Measurements from ENCODE around the gene WSCD2. TPM values are rescaled to one million over a fixed set of nuclear protein-coding genes. Genes with fewer than 3 reads are reported as not detected.

WSCD2 gene
- total RNA-seq, 3 donors from 2014 or later: 0.53 to 2.0 (median 0.72) TPM

- no peaks in the 10 kb centered on the region for H3K4me1 ChIP-seq (ENCODE audit: low read depth)
- TF ChIP-seq CTCF (IDR thresholded peaks at IDR 0.05): no peak
- H3K9me3 ChIP-seq: no peaks in the 10 kb centered on the region
- ATAC-seq (no peak), DNase-seq (no peak)
- intact Hi-C loops (cut with DNase I, micrococcal nuclease): no loop called here
- no peaks in the 10 kb centered on the region for H3K36me3 ChIP-seq (ENCODE audit: low read depth)
- H3K4me3 ChIP-seq: no peak overlapping the region
These were observed 21.3 kb downstream of the WSCD2 start for GRCh38 chr12:108150436-108150835.

- H3K9me3 ChIP-seq: no peaks in the 10 kb centered on the region
- H3K4me1 ChIP-seq (ENCODE audit: low read depth): no peaks in the 10 kb centered on the region
- H3K36me3 ChIP-seq (ENCODE audit: low read depth): no peaks in the 10 kb centered on the region
- intact Hi-C loops (cut with DNase I, micrococcal nuclease): no loop called here
- no peak for TF ChIP-seq CTCF (IDR thresholded peaks at IDR 0.05)
- H3K4me3 ChIP-seq: no peak overlapping the region
- ATAC-seq (no peak), DNase-seq (no peak)
These were observed 22.6 kb downstream of the WSCD2 start for GRCh38 chr12:108151533-108152169.

- DNase-seq (no peak), ATAC-seq (no peak)
- no peak for TF ChIP-seq CTCF (IDR thresholded peaks at IDR 0.05)
- intact Hi-C loops (cut with DNase I, micrococcal nuclease): no loop called here
- H3K9me3 ChIP-seq: no peaks in the 10 kb centered on the region
- no peak overlapping the region for H3K4me3 ChIP-seq
- no peaks in the 10 kb centered on the region for H3K36me3 ChIP-seq (ENCODE audit: low read depth)
- no peaks in the 10 kb centered on the region for H3K4me1 ChIP-seq (ENCODE audit: low read depth)
These were observed 23.1 kb downstream of the WSCD2 start for GRCh38 chr12:108152170-108152538.

- TF ChIP-seq CTCF (IDR thresholded peaks at IDR 0.05): no peak
- ATAC-seq (no peak), DNase-seq (no peak)
- Histone ChIP-seq H3K4me1 (ENCODE audit: low read depth) (no peaks in the 10 kb centered on the region), H3K4me3 (no peak overlapping the region), H3K36me3 (ENCODE audit: low read depth) (no peaks in the 10 kb centered on the region), H3K9me3 (no peaks in the 10 kb centered on the region)
- intact Hi-C loops (cut with DNase I, micrococcal nuclease): no loop called here
These were observed 27.6 kb downstream of the WSCD2 start for GRCh38 chr12:108156717-108157116.

GRCh38 chr12:108157870-108158459 lies 28.9 kb downstream of the WSCD2 start:
- intact Hi-C loops (cut with DNase I, micrococcal nuclease): no loop called here
- TF ChIP-seq CTCF (IDR thresholded peaks at IDR 0.05): no peak
- ATAC-seq: no peak
- Histone ChIP-seq H3K4me1 (ENCODE audit: low read depth) (no peaks in the 10 kb centered on the region), H3K4me3 (no peak overlapping the region), H3K36me3 (ENCODE audit: low read depth) (no peaks in the 10 kb centered on the region), H3K9me3 (no peaks in the 10 kb centered on the region)
- DNase-seq: no peak

Data from mucosa of descending colon (tissue), 3 donors.